ENCODE data around the gene RIC1. TPM values are rescaled to one million over a fixed set of nuclear protein-coding genes. Genes with fewer than 3 reads are reported as not detected.
A peak's percentile ranks its signal among the peaks of the same experiment; 100 is the strongest.

Gene RIC1
- total RNA-seq, 8 experiments from 2014 or later = 11.3 to 51.7 (median 20.2) TPM

GRCh38 chr9:5608298-5609225 is 20.3 kb upstream of the RIC1 start:
- in situ Hi-C loops (cut with MboI; ENCODE audit: low pct_unique_long_range_greater_than_20kb in 2 of 9, low sequenced_read_pairs in 9 of 9, unreplicated experiment in 9 of 9) = loop anchor here in 1 of 9 experiments (25.0 kb wide), 1 partner anchor 546 kb away; no protein-coding TSS in a partner anchor
- peak in 3 of 8 experiments; percentile 72 to 85 (median 80) for ATAC-seq (replicated peaks in 6 of 8)
- Histone ChIP-seq H3K4me3 (no peak overlapping the region), H3K27ac (no peak overlapping the region), H3K4me1 (replicated peaks in 1 of 2) (no peaks in the 10 kb centered on the region)
- WGBS, 10 experiments = 20 to 100% (median 85%) methylated on average over 1 to 6 of the region's 6 CpGs

GRCh38 chr9:5609226-5609596 is 19.7 kb upstream of the RIC1 start:
- no peak overlapping the region for H3K4me3 ChIP-seq
- peak in 3 of 8 experiments; percentile 17 to 55 (median 54) for ATAC-seq (replicated peaks in 6 of 8)
- in situ Hi-C loops (cut with MboI; ENCODE audit: low pct_unique_long_range_greater_than_20kb in 2 of 9, low sequenced_read_pairs in 9 of 9, unreplicated experiment in 9 of 9) = loop anchor here in 1 of 9 experiments (25.0 kb wide), 1 partner anchor 547 kb away; no protein-coding TSS in a partner anchor
- H3K27ac ChIP-seq = no peak overlapping the region
- WGBS, 10 experiments = 6 to 95% (median 91%) methylated on average over 3 of the region's 3 CpGs; no CpG with 5 or more reads in 3 of the 10 experiments
- H3K4me1 ChIP-seq (replicated peaks in 1 of 2) = no peaks in the 10 kb centered on the region

- in situ Hi-C loops (cut with MboI; ENCODE audit: low pct_unique_long_range_greater_than_20kb in 2 of 9, low sequenced_read_pairs in 9 of 9, unreplicated experiment in 9 of 9) = loop anchor here in 1 of 9 experiments (25.0 kb wide), 1 partner anchor 548 kb away; no protein-coding TSS in a partner anchor
- Histone ChIP-seq H3K4me1 (replicated peaks in 1 of 2) (no peaks in the 10 kb centered on the region), H3K4me3 (no peak overlapping the region), H3K27ac (no peak overlapping the region)
- ATAC-seq (replicated peaks in 6 of 8) = no peak
- WGBS, 10 experiments = 18 to 100% (median 60%) methylated on average over 1 to 2 of the region's 2 CpGs; no CpG with 5 or more reads in 2 of the 10 experiments
These were observed 18.4 kb upstream of the RIC1 start for GRCh38 chr9:5610491-5610890.

- in situ Hi-C loops (cut with MboI; ENCODE audit: low pct_unique_long_range_greater_than_20kb in 2 of 9, low sequenced_read_pairs in 9 of 9, unreplicated experiment in 9 of 9) = loop anchor here in 1 of 9 experiments (25.0 kb wide), 1 partner anchor 549 kb away; no protein-coding TSS in a partner anchor
- Histone ChIP-seq H3K4me1 (replicated peaks in 1 of 2) (no peaks in the 10 kb centered on the region), H3K4me3 (no peak overlapping the region), H3K27ac (no peak overlapping the region)
- no peak for ATAC-seq (replicated peaks in 6 of 8)
- 29 to 100% (median 85%) methylated on average over 1 to 6 of the region's 6 CpGs for WGBS, 10 experiments
These were observed 17.4 kb upstream of the RIC1 start for GRCh38 chr9:5611321-5612184.

- in situ Hi-C loops (cut with MboI; ENCODE audit: low pct_unique_long_range_greater_than_20kb in 2 of 9, low sequenced_read_pairs in 9 of 9, unreplicated experiment in 9 of 9) = loop anchor here in 1 of 9 experiments (25.0 kb wide), 1 partner anchor 550 kb away; no protein-coding TSS in a partner anchor
- ATAC-seq (replicated peaks in 6 of 8) = no peak
- Histone ChIP-seq H3K4me3 (no peak overlapping the region), H3K4me1 (replicated peaks in 1 of 2) (no peaks in the 10 kb centered on the region), H3K27ac (no peak overlapping the region)
These were observed 16.7 kb upstream of the RIC1 start for GRCh38 chr9:5612185-5612530.

GRCh38 chr9:5614192-5614591 is 14.7 kb upstream of the RIC1 start:
- in situ Hi-C loops (cut with MboI; ENCODE audit: low pct_unique_long_range_greater_than_20kb in 2 of 9, low sequenced_read_pairs in 9 of 9, unreplicated experiment in 9 of 9) = loop anchor here in 1 of 9 experiments (25.0 kb wide), 1 partner anchor 552 kb away; no protein-coding TSS in a partner anchor
- H3K4me1 ChIP-seq (replicated peaks in 1 of 2) = no peaks in the 10 kb centered on the region
- WGBS, 10 experiments = 90 to 100% (median 100%) methylated on average over 1 to 4 of the region's 4 CpGs; no CpG with 5 or more reads in 2 of the 10 experiments
- no peak overlapping the region for H3K27ac ChIP-seq
- no peak overlapping the region for H3K4me3 ChIP-seq
- ATAC-seq (replicated peaks in 6 of 8) = no peak

GRCh38 chr9:5614985-5615384 is 13.9 kb upstream of the RIC1 start:
- Histone ChIP-seq H3K27ac (no peak overlapping the region), H3K4me3 (no peak overlapping the region), H3K4me1 (replicated peaks in 1 of 2) (no peaks in the 10 kb centered on the region)
- ATAC-seq (replicated peaks in 6 of 8) = peak in 1 of 8 experiments; percentile 35
- 50 to 83% (median 59%) methylated on average over 1 to 3 of the region's 3 CpGs; no CpG with 5 or more reads in 4 of the 10 experiments for WGBS, 10 experiments
- in situ Hi-C loops (cut with MboI; ENCODE audit: low pct_unique_long_range_greater_than_20kb in 2 of 9, low sequenced_read_pairs in 9 of 9, unreplicated experiment in 9 of 9) = loop anchor here in 1 of 9 experiments (25.0 kb wide), 1 partner anchor 553 kb away; no protein-coding TSS in a partner anchor

- in situ Hi-C loops (cut with MboI; ENCODE audit: low pct_unique_long_range_greater_than_20kb in 2 of 9, low sequenced_read_pairs in 9 of 9, unreplicated experiment in 9 of 9) = loop anchor here in 1 of 9 experiments (25.0 kb wide), 1 partner anchor 555 kb away; no protein-coding TSS in a partner anchor
- peak in 2 of 8 experiments; percentile 34 to 38 for ATAC-seq (replicated peaks in 6 of 8)
- Histone ChIP-seq H3K27ac (no peak overlapping the region), H3K4me3 (no peak overlapping the region), H3K4me1 (replicated peaks in 1 of 2) (no peaks in the 10 kb centered on the region)
These were observed 11.2 kb upstream of the RIC1 start for GRCh38 chr9:5617749-5618148.

GRCh38 chr9:5620494-5620893 is 8.4 kb upstream of the RIC1 start:
- 96 to 100% (median 100%) methylated on average over 1 to 2 of the region's 2 CpGs; no CpG with 5 or more reads in 3 of the 10 experiments for WGBS, 10 experiments
- Histone ChIP-seq H3K4me3 (no peak overlapping the region), H3K27ac (no peak overlapping the region), H3K4me1 (replicated peaks in 1 of 2) (no peaks in the 10 kb centered on the region)
- no peak for ATAC-seq (replicated peaks in 6 of 8)
- in situ Hi-C loops (cut with MboI; ENCODE audit: low pct_unique_long_range_greater_than_20kb in 2 of 9, low sequenced_read_pairs in 9 of 9, unreplicated experiment in 9 of 9) = loop anchor here in 1 of 9 experiments (25.0 kb wide), 1 partner anchor 558 kb away; no protein-coding TSS in a partner anchor

- 12 to 100% (median 91%) methylated on average over 1 to 4 of the region's 4 CpGs; no CpG with 5 or more reads in 2 of the 10 experiments for WGBS, 10 experiments
- Histone ChIP-seq H3K4me1 (replicated peaks in 1 of 2) (no peaks in the 10 kb centered on the region), H3K27ac (no peak overlapping the region), H3K4me3 (no peak overlapping the region)
- in situ Hi-C loops (cut with MboI; ENCODE audit: low pct_unique_long_range_greater_than_20kb in 2 of 9, low sequenced_read_pairs in 9 of 9, unreplicated experiment in 9 of 9) = loop anchor here in 1 of 9 experiments (25.0 kb wide), 1 partner anchor 559 kb away; no protein-coding TSS in a partner anchor
- no peak for ATAC-seq (replicated peaks in 6 of 8)
These were observed 7.6 kb upstream of the RIC1 start for GRCh38 chr9:5621327-5621726.

GRCh38 chr9:5622016-5622415 is 6.9 kb upstream of the RIC1 start:
- ATAC-seq (replicated peaks in 6 of 8) = peak in 3 of 8 experiments; percentile 50 to 95 (median 91)
- H3K27ac ChIP-seq = no peak overlapping the region
- no peak overlapping the region for H3K4me3 ChIP-seq
- in situ Hi-C loops (cut with MboI; ENCODE audit: low pct_unique_long_range_greater_than_20kb in 2 of 9, low sequenced_read_pairs in 9 of 9, unreplicated experiment in 9 of 9) = loop anchor here in 1 of 9 experiments (25.0 kb wide), 1 partner anchor 560 kb away; no protein-coding TSS in a partner anchor
- H3K4me1 ChIP-seq (replicated peaks in 1 of 2) = no peaks in the 10 kb centered on the region
- 0 to 100% (median 83%) methylated on average over 1 to 3 of the region's 3 CpGs; no CpG with 5 or more reads in 3 of the 10 experiments for WGBS, 10 experiments

- in situ Hi-C loops (cut with MboI; ENCODE audit: low pct_unique_long_range_greater_than_20kb in 2 of 9, low sequenced_read_pairs in 9 of 9, unreplicated experiment in 9 of 9) = loop anchor here in 1 of 9 experiments (25.0 kb wide), 1 partner anchor 562 kb away; no protein-coding TSS in a partner anchor
- no peak for ATAC-seq (replicated peaks in 6 of 8)
- WGBS, 10 experiments = 75 to 100% (median 98%) methylated on average over 1 to 2 of the region's 2 CpGs; no CpG with 5 or more reads in 2 of the 10 experiments
- Histone ChIP-seq H3K4me1 (replicated peaks in 1 of 2) (no peaks in the 10 kb centered on the region), H3K27ac (no peak overlapping the region), H3K4me3 (no peak overlapping the region)
These were observed 4.3 kb upstream of the RIC1 start for GRCh38 chr9:5624655-5625054.

Measured in motor neuron (in vitro differentiated cells).